ES-I3 (cell line): ENCODE data around the gene SLC23A2.
"Not testable (repeated sequence)": the region's sequence is repeated elsewhere in the genome, so short reads cannot be mapped to it uniquely, and the experiment has no call there.

ENCODE experiments used
- H3K36me3 ChIP-seq: 2 replicates; pipeline ENCODE4 v1.6.1; 2013; ENCODE audit warnings: mild to moderate bottlenecking, low read length, control low read depth, moderate library complexity; ENCODE audit not compliant: insufficient read depth
- H3K4me1 ChIP-seq: 2 replicates; pipeline ENCODE4 v1.6.1; 2013; ENCODE audit warnings: mild to moderate bottlenecking, control low read depth, low read length; ENCODE audit not compliant: insufficient read depth
- H3K9ac ChIP-seq: 2 replicates; pipeline ENCODE4 v1.6.1; 2013; ENCODE audit warnings: low read depth, mild to moderate bottlenecking, low read length, moderate library complexity
- H3K9me3 ChIP-seq: 2 replicates; pipeline ENCODE4 v1.6.1; 2013; ENCODE audit warnings: mild to moderate bottlenecking, low read length, moderate library complexity; ENCODE audit not compliant: control insufficient read depth, insufficient read depth

Gene SLC23A2

DNA sequence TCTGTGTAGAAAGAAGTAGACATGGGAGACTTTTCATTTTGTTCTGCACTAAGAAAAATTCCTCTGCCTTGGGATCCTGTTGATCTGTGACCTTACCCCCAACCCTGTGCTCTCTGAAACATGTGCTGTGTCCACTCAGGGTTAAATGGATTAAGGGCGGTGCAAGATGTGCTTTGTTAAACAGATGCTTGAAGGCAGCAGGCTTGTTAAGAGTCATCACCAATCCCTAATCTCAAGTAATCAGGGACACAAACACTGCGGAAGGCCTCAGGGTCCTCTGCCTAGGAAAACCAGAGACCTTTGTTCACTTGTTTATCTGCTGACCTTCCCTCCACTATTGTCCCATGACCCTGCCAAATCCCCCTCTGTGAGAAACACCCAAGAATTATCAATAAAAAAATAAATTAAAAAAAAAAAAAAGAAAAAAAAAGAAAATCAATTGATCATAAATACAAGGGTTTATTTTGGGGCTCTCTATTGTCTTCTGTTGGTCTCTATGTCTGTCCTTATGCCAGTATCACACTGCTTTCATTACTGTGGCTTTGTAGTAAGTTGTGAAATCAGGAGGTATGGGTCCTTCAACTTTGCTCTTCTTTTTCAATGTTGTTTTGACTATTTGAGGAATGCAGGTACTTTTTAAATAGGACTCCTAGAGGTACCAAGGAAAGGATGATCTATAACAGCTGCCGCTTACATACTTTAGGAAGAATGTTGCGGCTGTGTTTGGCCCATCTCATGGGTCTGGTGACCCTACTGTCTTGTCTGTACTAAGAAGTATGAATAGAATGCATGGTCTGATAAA, 27.1 kb upstream of the SLC23A2 start:
- not testable (repeated sequence) for H3K36me3 ChIP-seq, H3K9me3 ChIP-seq, H3K9ac ChIP-seq, H3K4me1 ChIP-seq

DNA sequence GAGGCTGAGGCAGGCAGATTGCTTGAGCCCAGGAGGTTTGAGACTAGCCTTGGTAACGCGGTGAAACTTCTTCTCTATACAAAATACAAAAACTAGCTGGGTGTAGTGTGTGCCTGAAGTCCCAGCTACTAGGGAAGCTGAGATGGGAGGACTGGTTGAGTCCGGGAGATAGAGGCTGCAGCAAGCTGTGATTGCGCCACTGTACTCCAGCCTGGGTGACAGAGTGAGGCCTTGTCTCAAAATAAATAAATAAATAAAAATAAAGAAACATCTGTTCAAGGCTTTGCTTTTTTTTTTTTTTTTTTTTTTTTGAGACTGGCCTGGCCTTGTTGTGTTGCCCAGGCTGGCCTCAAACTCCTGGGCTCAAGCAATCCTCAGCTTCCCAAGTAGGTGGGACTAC, 23.7 kb upstream of the SLC23A2 start:
- H3K36me3 ChIP-seq = no peaks in the 10 kb centered on the region
- H3K9ac ChIP-seq = no peak overlapping the region
- H3K9me3 ChIP-seq = no peaks in the 10 kb centered on the region
- H3K4me1 ChIP-seq = no peaks in the 10 kb centered on the region

DNA sequence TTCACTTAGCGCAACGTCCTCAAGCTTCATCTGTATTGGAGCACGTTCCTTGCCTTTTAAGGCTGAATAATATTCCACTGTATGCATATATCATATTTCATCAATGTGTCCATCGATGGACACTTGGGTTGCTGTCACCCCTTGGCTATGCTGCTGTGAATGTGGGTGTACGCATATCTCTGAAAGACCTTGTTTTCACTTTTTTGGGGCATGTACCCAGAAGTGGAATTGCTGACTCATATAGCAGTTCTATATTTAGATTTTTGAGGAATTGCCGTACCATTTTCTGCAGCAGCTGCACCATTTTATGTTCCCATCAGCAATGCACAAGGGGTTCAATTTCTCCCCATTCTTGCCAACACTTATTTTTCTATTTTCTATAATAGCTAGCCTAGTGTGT, 22.8 kb upstream of the SLC23A2 start:
- no peaks in the 10 kb centered on the region for H3K36me3 ChIP-seq
- no peaks in the 10 kb centered on the region for H3K4me1 ChIP-seq
- no peaks in the 10 kb centered on the region for H3K9me3 ChIP-seq
- H3K9ac ChIP-seq = no peak overlapping the region

DNA sequence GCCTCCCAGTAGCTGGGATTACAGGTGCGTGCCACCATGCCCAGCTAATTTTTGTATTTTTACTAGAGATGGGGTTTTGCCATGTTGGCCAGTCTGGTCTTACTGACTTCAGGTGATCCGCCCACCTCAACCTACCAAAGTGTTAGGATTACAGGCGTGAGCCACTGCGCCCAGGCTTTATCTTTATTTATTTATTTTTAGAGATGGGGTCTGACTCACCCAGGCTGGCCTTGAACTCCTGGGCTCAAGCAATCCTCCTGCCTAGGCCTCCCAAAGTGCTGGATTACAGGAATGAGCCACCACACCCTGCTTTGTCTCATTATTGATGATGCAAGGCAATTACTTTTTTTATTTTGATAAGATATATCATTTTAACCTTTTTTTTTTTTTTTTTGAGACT, 21.9 kb upstream of the SLC23A2 start:
- H3K4me1 ChIP-seq, H3K36me3 ChIP-seq, H3K9ac ChIP-seq, H3K9me3 ChIP-seq: not testable (repeated sequence)

DNA sequence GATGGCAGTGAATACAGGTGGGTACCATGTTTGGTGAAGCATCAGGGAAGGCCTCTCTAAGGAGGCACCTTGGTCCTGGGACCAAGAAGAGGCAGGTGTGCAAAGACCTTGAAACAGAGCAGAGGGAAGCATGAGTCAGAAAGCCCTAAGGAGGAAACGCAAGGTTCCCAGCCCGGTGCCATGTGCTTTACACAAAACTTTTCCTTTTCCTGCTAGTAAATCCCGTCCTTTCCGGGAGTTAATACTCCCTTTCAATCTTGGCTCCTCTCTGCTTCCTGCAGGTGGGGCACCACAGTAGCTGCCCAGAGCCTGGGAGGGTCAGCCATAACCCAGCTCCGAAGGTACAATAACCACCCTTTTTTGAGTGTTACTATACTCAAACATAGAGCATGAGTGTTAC, 19.4 kb upstream of the SLC23A2 start:
- Histone ChIP-seq H3K9me3 (no peaks in the 10 kb centered on the region), H3K36me3 (no peaks in the 10 kb centered on the region), H3K4me1 (no peaks in the 10 kb centered on the region), H3K9ac (no peak overlapping the region)

DNA sequence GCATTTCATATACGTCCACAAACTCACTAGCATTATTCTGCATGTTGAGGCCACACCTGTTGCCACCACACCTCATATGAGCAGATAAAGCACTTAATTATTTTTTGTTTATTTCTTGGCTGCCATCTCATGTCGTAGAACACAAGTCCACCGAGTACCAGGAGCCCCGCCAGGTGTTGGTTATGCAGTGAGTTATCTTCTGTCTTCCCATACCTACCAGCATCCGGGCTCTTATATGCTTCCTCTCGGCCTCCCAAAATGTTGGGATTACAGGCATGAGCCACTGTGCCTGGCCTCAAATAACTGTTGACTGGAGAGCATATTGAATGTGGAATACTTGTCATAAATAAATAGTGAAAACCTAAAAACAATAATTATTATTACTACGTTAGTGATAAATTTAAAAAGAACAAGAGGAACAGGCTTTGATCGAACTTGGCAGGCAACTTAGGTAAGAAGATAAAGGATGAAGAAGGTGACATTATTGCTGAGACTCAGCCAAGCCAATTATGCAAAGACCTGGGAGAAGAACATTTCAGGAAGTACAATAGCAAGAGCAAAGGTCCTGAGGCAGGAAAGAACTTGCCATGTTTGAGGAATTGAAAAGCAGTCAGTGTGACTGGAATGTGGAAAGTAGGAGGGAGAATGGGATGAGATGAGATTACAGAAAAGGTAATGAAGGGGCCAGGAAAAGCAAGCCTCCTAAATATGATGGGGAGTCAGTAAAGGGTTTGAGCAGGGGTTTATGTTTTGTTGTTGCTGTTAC, 12.6 kb upstream of the SLC23A2 start:
- no peak overlapping the region for H3K9ac ChIP-seq
- no peaks in the 10 kb centered on the region for H3K36me3 ChIP-seq
- no peaks in the 10 kb centered on the region for H3K9me3 ChIP-seq
- H3K4me1 ChIP-seq = peaks cover 3% of the 10 kb centered on the region; the same call in 1 of the 2 replicates

DNA sequence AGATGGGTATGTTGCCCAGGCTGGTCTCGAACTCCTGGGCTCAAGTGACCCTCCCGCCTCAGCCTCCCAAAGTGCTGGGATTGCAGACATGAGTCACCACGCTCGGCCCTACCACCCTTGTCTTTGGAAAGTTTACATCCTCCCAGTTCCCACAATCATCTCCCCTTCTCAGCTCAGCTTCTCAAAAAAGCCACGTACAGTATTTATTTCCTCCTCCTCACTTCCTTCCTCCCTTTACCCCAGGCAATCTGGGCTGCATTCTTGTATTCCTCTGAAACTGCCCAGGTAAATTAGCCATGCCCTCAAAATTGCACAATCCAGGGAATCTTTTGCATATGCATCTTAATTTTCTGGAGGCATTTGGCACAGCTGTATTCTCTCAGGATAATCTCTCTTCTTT, 7.4 kb upstream of the SLC23A2 start:
- peaks cover 11% of the 10 kb centered on the region for H3K4me1 ChIP-seq
- no peaks in the 10 kb centered on the region for H3K36me3 ChIP-seq
- H3K9ac ChIP-seq = no peak overlapping the region
- H3K9me3 ChIP-seq = no peaks in the 10 kb centered on the region

DNA sequence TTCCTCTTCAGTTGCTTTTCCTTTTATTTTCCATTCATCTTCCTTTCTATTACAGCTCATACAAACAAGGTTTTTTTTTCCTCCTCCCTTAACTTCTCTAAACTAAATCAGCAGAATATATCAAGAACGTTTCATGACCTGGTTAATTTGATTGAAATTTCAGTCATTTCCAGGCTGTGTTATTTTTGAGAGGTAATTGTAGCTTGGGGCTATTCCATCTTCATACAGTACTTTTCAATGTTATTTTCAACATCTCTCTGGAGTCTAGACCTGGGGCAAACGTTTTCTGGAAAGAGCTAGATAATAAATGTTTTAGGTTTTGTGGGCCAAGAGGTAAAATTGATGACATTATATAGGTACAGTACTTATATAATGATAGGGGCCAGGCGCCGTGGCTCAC, 4.0 kb upstream of the SLC23A2 start:
- Histone ChIP-seq H3K9ac (no peak overlapping the region), H3K4me1 (peaks cover 15% of the 10 kb centered on the region), H3K9me3 (no peaks in the 10 kb centered on the region), H3K36me3 (no peaks in the 10 kb centered on the region)

DNA sequence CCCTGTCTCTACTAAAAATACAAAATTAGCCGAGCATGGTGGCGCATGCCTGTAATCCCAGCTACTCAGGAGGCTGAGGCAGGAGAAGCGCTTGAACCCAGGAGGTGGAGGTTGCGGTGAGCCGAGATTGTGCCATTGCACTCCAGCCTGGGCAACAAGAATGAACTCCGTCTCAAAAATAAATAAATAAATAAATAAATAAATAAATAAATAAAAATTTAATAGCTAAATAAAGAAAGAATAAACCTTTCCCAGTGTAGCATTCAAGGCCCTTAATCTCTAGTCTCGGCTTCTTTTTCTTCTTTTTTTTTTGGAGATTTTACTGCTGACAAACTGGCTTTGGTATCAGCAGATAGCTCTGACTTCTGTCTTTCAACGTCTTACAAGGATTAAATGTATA, 3.5 kb upstream of the SLC23A2 start:
- not testable (repeated sequence) for H3K36me3 ChIP-seq, H3K9ac ChIP-seq, H3K9me3 ChIP-seq
- H3K4me1 ChIP-seq = peaks cover 15% of the 10 kb centered on the region

DNA sequence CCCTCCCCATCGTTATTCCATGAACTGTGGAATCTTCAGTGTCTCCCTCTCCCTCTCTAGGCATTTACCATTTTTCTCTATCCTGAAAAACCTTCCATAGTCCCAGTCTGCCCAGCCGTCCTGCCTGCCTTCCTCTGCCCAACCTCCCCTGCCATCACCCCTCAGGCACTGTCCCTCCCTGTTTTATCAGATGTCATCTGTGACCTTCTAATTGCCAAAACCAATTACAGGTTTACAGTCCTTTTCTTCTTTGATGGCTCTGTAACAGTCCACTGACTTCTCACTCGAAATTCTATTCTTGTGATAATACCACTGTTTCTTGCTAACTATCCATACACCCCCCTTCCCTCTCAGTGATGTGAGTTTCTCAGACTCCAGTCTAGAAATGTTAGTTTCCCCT, 2.3 kb upstream of the SLC23A2 start:
- no peak overlapping the region for H3K9ac ChIP-seq
- H3K9me3 ChIP-seq = no peaks in the 10 kb centered on the region
- H3K36me3 ChIP-seq = no peaks in the 10 kb centered on the region
- peaks cover 9% of the 10 kb centered on the region for H3K4me1 ChIP-seq

DNA sequence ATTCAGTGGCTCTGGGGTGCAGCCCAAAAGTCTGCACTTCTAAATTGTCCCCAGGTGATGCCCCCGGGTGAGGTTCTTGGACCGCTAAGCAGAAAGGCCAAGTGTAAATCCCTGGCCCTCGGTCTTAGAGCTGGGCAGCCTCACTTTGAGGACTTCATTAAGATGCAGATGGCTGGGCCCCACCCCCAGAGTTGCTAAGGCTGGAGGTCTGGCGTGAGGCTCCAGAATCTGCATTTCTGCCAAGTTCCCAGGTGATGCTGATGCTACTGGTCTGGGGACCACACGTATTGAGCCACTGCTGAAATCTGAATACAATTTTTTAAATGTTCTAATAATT, 735 bp upstream of the SLC23A2 start:
- Histone ChIP-seq H3K36me3 (no peaks in the 10 kb centered on the region), H3K9ac (peak overlapping the region; percentile 56), H3K9me3 (no peaks in the 10 kb centered on the region), H3K4me1 (peaks cover 5% of the 10 kb centered on the region)

DNA sequence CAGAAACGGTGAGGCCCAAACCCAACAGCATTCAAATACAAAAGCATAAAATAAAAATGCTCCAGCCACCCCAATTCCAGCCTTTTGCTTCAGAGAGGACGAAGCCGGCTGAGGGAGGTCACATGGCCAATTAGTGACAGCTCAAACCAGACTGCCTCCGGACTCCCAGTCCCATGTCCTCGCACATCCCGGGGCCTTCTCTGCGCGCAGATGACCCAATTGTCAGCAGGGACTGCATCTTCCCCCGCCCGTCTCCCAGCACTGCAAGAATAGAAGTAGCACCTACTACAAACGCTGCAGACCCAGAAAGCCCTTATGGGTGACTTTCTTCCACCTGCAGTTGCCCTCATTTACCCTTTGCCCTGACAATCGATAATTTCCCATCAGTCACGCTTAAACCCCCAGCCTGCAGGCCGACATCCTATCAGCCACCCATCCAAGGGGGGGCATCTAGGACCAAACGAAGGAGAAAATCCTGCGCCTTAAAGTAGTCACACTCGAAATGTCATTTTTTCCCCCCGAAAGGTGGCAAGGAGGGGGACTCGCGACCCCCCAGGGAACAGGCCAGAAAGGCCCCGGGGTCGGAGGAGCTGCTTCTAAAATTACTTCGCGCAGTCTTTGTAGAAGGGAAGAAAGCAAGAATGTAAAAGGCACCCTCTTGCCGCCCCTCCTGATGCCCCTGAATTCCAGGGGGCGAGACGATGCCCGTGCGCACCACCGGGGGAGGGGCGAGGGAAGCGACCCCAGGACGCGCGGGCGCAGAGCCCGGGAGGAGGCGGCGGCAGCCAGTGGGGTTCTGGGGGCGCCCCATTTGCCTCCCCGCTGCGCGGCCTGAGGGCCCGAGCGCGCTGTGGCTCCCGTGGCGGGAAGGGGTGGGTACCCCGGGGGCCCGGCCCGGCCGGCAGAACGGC, 792 bp downstream of the SLC23A2 start:
- Histone ChIP-seq H3K4me1 (peaks cover 5% of the 10 kb centered on the region), H3K9ac (peak overlapping the region; percentile 71; the same call in 1 of the 2 replicates), H3K9me3 (no peaks in the 10 kb centered on the region), H3K36me3 (no peaks in the 10 kb centered on the region)

DNA sequence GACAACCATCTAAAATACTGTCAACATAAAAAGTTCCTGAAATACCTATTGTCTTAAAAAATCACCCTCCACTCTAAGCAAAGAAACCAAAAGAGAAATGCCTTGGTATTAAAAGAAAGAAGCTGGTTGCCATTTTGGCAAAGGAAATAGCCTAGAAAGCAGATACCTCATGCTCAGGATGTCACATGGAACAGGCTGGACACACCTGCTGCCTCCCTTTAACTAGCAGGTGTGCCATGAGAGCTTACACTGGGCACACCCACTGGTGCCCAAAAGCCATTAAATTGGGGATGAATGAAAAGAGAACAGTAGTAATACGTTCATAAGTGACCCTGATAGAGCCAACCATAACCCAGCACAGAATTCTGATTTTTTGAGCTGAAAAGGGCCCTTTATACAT, 1.5 kb downstream of the SLC23A2 start:
- H3K9me3 ChIP-seq = no peaks in the 10 kb centered on the region
- H3K4me1 ChIP-seq = peaks cover 5% of the 10 kb centered on the region
- H3K36me3 ChIP-seq = no peaks in the 10 kb centered on the region
- H3K9ac ChIP-seq = no peak overlapping the region

DNA sequence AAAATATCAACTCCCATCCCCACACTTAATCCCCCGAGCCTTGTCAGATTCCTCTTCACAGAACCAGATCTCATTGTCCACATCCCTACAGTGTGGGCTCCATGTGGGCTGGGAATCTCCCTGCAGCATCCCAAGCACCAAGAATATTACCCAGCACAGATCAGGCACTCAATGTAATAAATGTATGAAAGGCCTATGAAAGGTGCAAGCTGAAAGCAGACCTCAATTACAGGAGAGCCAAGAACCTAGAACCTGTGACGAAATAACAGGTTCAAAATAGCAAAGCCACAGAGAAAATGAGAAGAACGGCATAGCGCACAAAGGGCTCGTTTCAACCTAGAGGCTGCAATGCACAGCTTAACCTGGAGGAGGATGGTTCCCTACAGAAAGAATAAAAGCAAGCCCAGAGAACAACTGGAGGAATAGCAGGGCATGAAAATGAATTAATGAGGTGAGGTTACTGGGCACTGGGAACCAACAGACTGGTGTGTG, 3.1 kb downstream of the SLC23A2 start:
- H3K4me1 ChIP-seq = no peaks in the 10 kb centered on the region; the same call in 1 of the 2 replicates
- no peaks in the 10 kb centered on the region for H3K36me3 ChIP-seq
- no peaks in the 10 kb centered on the region for H3K9me3 ChIP-seq
- H3K9ac ChIP-seq = no peak overlapping the region
